ENCODE measurements around the gene CHTOP. TPM values are rescaled to one million over a fixed set of nuclear protein-coding genes. Genes with fewer than 3 reads are reported as not detected.

CHTOP gene
- total and polyA plus RNA-seq, 8 donors: 27.9 to 87.4 (median 35.7) TPM

DNA sequence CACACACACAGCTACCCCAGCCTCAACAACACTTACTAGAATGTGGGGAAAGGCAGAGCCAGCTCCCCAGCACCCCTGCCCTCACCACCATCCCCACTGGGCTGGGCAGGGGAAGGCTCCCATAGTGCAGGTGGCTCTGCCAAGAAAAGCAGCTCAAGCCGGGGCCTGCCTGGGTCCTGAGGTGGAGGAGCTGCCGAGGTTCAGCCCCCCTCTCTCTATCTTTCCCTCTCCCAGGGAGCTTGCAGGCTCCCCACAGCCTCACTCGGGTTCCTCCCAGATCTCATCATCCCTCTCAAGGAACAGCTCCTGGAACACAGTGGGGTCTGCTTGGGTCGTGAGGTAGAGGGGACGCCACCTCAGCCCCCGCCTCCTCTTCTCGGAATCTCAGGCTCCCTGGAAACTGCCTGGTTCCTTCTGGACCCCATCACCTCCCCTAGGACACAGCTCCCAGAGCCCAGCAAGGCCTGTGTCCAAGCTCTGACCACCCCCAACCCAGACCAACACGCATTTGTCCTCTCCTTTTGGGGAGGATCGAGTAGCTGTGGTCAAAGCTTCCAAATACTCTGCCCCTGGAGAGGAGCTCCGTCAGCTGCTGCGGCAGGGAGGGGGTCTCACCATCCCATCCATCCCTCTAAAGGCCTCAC is 21.6 kb upstream of the CHTOP start:
- H3K27me3 ChIP-seq: no peaks in the 10 kb centered on the region
- no peak for TF ChIP-seq CTCF (IDR thresholded peaks at IDR 0.05)
- intact Hi-C loops (cut with DNase I): no loop called here
- FAIRE-seq: no peak
- no peaks in the 10 kb centered on the region for H3K9me3 ChIP-seq
- peaks cover 0 to 2% (median 0%) of the 10 kb centered on the region in 3 donors for H3K4me1 ChIP-seq
- peaks cover 0 to 5% (median 0%) of the 10 kb centered on the region in 3 donors for H3K36me3 ChIP-seq
- no peak for DNase-seq
- H3K27ac ChIP-seq: peak overlapping the region; percentile 18 to 83 (median 58)
- WGBS, 2 donors: 20 to 31% methylated on average over 11 of the region's 11 CpGs
- peak; percentile 14 to 32 (median 27) for ATAC-seq
- peak overlapping the region; percentile 29 to 60 (median 34) for H3K4me3 ChIP-seq

- no peaks in the 10 kb centered on the region for H3K9me3 ChIP-seq
- intact Hi-C loops (cut with DNase I): no loop called here
- no peak for TF ChIP-seq CTCF (IDR thresholded peaks at IDR 0.05)
- no peaks in the 10 kb centered on the region for H3K27me3 ChIP-seq
- DNase-seq (peak; percentile 75 to 93 (median 82)), FAIRE-seq (no peak), ATAC-seq (peak; percentile 81 to 86 (median 82))
- WGBS, 2 donors: 6 to 22% methylated on average over 9 of the region's 9 CpGs
- peak within 1 kb of the TSS; percentile 18 to 83 (median 58) for H3K27ac ChIP-seq
- no peaks in the 10 kb centered on the region for H3K36me3 ChIP-seq
- H3K4me1 ChIP-seq: peaks cover 0 to 2% (median 0%) of the 10 kb centered on the region in 3 donors
- H3K4me3 ChIP-seq: peak within 1 kb of the TSS; percentile 29 to 60 (median 34)
Measured at GRCh38 chr1:153612755-153613331, 21.0 kb upstream of the CHTOP start, which contains the start of gene S100A16. Gene S100A16 (minus strand): TSS chr1:153613137. CDS start chr1:153608151, 4,986 bp downstream.

DNA sequence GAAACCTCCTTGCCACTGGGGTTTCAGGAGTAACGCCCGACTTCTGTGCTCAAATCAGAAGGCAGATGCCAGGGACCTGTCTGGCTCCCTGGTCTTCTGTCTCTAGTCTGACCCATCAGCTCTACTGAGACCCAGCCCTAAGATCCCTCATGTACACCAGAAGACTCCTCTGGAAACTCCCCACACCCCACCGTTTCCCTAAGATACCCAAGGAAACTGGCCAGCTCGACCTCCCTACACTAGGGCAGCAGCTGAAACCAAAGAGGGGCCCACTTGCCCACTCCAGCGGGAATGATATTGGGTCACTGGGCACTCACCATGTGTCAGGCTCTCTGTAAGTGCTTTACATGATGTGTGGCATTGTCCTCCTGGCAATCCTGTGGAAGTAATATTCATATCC is 20.5 kb upstream of the CHTOP start:
- peaks cover 0 to 2% (median 0%) of the 10 kb centered on the region in 3 donors for H3K4me1 ChIP-seq
- peak overlapping the region in 1 of 4 donors; percentile 60 for H3K4me3 ChIP-seq
- no peak for TF ChIP-seq CTCF (IDR thresholded peaks at IDR 0.05)
- intact Hi-C loops (cut with DNase I): no loop called here
- H3K9me3 ChIP-seq: no peaks in the 10 kb centered on the region
- WGBS, 2 donors: 67 to 69% methylated on average over 5 of the region's 5 CpGs
- no peak for DNase-seq
- peak overlapping the region in 3 of 4 donors; percentile 35 to 83 (median 82) for H3K27ac ChIP-seq
- ATAC-seq: no peak
- H3K27me3 ChIP-seq: no peaks in the 10 kb centered on the region
- no peak for FAIRE-seq
- H3K36me3 ChIP-seq: no peaks in the 10 kb centered on the region

GRCh38 chr1:153614189-153614900 is 19.5 kb upstream of the CHTOP start:
- H3K4me1 ChIP-seq: peaks cover 0 to 2% (median 0%) of the 10 kb centered on the region in 3 donors

More at GRCh38 chr1:153614189-153614900, 19.5 kb upstream of the CHTOP start:
- Histone ChIP-seq H3K36me3 (no peaks in the 10 kb centered on the region), H3K4me3 (no peak overlapping the region), H3K27ac (no peak overlapping the region), H3K27me3 (no peaks in the 10 kb centered on the region), H3K9me3 (no peaks in the 10 kb centered on the region)
- no peak for FAIRE-seq
- intact Hi-C loops (cut with DNase I): no loop called here
- TF ChIP-seq CTCF (IDR thresholded peaks at IDR 0.05): no peak
- ATAC-seq: no peak
- DNase-seq: no peak
- WGBS, 2 donors: 67 to 79% methylated on average over 2 of the region's 2 CpGs
